Measurements from ENCODE around the gene KMT2D. TPM values are rescaled to one million over a fixed set of nuclear protein-coding genes. Genes with fewer than 3 reads are reported as not detected.

KMT2D gene
- 30.8 TPM for polyA plus RNA-seq (2013, experiment 1 of 2; ENCODE audit: insufficient read length)
- 25.4 TPM for polyA plus RNA-seq (2013, experiment 2 of 2; ENCODE audit: insufficient read length)

GRCh38 chr12:49060237-49061156, at the start of gene KMT2D:
Gene KMT2D (minus strand): TSS chr12:49060794. CDS start chr12:49055324, 5,470 bp downstream.
- DNase-seq, result peak; percentile 96

GRCh38 chr12:49109641-49110463, 49.3 kb upstream of the KMT2D start:
- no peak for DNase-seq

DNA sequence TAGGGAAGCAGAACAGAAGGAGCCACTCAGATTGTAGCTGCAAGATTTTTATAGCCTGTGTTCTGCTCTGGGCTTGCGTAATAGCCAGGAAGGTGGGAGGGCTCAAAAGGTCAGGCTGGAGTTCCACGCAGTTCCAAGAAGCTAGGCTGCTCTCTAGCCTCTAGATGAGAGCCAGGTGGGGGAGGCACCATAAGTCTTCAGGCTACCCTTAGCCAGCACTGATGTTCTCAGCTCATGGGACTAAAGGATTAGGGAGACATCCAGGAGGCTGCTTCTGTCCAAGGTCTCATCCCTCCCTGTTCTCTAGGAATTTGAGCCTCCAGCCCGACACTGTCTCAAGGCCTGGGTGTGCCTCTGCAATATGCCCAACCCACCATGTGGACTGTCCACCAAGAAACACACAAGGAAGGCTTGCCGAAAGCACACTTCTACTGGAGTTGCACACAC, 48.4 kb upstream of the KMT2D start:
- DNase-seq, result no peak

DNA sequence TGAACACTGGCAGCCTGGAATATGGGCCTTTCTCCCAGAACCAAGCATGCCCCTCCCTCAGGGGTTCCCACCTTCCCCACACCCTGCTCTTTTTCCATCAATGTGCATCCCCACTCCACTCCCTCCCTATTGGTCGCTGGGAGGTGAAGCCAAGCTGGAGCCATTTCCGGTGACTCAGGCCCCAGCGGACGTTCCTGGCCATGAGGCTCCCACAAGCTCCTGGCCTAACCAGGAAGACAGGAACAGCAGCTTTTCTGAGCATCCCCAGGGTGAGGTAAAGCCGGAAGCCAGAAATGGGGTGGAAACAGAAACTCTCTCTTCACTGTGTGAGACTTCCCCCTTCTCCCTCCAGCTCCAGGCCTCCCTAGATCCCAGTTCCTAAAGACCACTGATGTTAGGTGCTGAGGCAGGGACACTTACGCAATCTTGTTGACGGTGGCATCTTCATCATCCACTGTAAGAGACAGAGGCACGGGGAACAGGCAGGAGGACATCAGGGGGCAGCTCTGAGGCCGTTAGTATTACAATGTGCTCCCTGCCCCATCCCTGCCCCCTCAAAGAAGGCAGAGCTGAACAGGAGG, 45.0 kb upstream of the KMT2D start:
- DNase-seq, result no peak

GRCh38 chr12:49104822-49105221, 44.2 kb upstream of the KMT2D start:
- no peak for DNase-seq

DNA sequence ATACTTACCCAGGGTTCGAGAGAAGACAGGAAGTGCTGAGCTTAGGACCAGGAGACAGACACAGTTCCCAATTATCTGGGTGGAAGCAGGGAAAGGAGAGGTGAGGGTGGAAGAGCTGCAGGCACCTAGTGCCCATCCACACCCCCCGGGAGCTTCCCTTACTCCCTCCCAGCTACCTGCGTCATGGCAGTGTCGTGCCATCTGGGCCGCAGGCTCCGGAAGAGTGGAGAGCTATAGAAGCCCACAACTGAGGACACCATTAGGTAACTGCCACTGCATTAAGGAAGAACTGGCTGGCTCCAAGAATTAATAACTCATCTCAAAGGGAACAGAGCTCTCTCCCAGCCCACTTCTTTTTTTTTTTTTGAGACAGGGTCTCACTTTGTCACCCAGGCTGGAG, 39.8 kb upstream of the KMT2D start:
- DNase-seq, result no peak

DNA sequence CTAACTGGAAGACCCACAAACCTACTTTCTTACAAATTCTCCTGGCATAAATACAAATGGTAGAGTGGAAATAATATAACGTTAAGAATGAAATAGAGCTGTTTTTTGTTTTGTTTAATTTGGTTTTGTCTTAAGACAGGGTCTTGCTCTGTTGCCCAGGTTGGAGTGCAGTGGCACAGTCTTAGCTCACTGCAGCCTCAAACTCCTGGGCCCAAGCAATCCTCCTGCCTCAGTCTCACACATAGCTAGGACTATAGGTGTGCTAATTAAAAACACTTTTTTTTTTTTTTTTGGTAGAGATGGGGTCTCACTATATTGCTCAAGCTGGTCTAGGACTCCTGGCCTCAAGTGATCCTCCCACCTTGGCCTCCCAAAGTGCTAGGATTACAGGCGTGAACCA, 38.1 kb upstream of the KMT2D start:
- no peak for DNase-seq

GRCh38 chr12:49098035-49098451, 37.4 kb upstream of the KMT2D start:
- DNase-seq, result peak; percentile 33

DNA sequence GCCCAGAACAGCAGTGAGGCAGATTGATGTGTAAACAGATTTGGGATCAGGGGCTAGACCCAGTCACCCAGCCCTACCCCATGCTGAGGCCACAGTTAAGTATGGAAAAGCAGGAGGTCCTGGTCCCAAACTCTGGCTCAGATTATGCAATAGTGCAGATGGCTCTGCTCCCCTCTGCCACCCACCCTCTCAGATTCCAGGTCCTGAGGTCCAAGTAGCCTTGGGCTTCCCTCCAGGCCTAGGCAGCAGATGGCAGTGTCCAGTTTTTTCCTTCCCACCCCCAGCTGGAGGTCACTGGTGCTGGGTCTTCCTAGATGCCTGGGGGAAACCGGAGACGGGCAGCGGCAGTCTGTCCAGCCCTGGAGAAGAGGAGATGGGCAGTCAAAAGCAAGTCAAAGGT, 36.8 kb upstream of the KMT2D start:
- DNase-seq, result no peak

DNA sequence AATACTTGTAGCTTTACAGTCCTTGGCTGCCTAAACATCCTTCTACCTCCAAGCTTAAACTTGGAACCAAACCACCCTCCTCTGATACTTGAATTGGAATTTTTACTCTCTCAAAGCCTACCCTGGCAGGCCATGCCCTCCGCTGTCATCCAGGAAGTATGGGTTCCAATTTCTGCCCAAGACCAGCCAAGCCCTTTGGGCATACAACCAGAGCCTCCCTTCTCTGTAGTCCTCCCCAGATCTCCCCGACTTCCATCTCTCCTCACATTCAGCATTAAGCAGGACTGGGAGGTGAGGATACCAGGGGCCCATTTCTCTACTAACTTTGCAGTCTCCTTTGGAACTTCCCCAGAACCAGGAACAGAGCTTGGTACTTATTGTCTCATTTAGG, 34.4 kb upstream of the KMT2D start:
- DNase-seq, result no peak

- no peak for DNase-seq
Measured at GRCh38 chr12:49094160-49094974, 33.8 kb upstream of the KMT2D start, which contains the start of gene DHH. Gene DHH (minus strand): TSS chr12:49094801. CDS start chr12:49094512, 289 bp downstream.

- no peak for DNase-seq
Measured at GRCh38 chr12:49093792-49094159, 33.2 kb upstream of the KMT2D start.

DNA sequence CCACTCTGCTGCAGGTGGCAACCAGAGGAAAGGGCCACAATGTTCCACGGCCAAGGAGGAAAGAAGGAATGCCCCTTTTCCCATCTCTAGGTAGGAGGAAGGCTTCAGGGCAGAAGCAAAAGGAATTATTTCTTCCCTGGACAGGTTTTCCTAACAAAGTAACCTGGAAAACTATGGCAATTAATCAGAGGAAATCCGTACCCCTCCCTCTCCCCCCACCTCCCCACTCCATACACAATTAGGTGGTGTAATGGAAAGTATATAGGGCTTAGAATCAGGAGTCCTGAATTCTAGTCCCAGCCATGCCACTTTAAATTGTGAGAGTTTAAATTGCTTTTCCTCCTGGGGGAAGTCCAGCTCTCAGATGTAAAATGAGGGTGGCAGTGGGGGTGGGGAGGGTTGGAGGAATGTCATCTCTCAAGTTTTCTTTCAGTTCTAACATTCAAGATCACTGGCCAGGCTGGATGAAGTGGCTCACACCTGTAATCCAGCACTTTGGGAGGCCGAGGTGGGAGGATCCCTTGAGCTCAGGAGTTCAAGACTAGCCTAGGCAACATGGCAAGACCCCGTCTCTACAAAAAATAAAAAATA, 32.3 kb upstream of the KMT2D start:
- DNase-seq, result no peak

GRCh38 chr12:49092086-49092815, 31.7 kb upstream of the KMT2D start:
- no peak for DNase-seq

GRCh38 chr12:49091836-49092085, 31.2 kb upstream of the KMT2D start:
- peak; percentile 40 for DNase-seq

GRCh38 chr12:49091056-49091835, 30.7 kb upstream of the KMT2D start:
- no peak for DNase-seq

DNA sequence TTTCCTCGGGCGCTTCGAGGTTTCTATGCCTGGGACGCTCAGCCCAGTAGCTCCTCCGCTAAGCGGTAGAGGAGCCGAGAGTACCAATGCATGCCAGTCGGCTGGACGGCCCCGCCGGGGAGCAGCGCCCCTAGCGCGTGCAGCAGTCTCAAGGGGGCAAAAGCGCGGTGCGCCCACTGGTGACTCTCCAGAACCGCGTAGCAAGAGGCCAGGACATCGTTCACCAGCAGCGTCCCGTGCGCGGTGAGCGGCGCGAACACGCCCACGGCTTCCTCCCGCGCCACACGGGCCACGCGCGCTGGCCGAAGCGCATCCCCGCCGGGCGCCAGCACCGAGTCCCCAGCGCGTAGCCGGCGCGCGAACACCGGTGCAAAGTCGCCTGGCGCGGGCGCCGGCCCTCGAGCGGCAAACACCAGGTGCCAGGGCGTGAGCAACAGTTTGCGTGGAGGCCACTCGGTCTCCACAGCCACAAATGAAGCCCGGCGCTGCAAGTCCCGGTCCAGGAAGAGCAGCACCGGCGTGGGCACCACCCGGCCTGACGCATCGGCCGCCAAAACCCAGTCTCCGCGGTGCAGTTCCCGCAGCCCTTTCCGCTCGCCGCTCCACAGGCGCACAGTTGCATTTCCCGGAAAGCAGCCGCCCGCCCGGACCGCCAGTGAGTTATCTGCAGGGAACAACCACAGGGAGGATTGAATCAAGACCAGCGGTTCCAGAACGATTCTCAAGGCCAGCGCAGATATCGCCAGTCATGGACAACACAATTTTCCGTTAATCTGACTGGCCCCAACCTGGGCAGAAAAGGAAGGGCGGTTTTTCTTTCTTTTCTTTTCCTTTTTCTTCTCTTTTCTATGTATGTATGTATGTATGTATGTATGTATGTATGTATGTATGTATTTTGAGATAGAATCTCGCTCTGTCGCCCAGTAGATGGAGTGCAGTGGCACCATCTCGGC, 29.5 kb upstream of the KMT2D start:
- peak; percentile 49 for DNase-seq

- DNase-seq, result no peak
Measured at GRCh38 chr12:49088932-49089330, 28.3 kb upstream of the KMT2D start.

Data from fibroblast of skin of back (primary cell).